DMS53 treated with DMSO at 0.1 percent for 48 hours (cell line): ENCODE data around the gene OR56A4.
"Not testable (repeated sequence)": the region's sequence is repeated elsewhere in the genome, so short reads cannot be mapped to it uniquely, and the experiment has no call there.

Source experiments
- DNase-seq: peaks from one replicate; lab custom pipeline; 2025; ENCODE audit not compliant: unreplicated experiment; lab: John Stamatoyannopoulos, UW

The OR56A4 gene

GRCh38 chr11:5966958-5967357 lies 39.8 kb downstream of the OR56A4 start:
- no peak for DNase-seq

DNA sequence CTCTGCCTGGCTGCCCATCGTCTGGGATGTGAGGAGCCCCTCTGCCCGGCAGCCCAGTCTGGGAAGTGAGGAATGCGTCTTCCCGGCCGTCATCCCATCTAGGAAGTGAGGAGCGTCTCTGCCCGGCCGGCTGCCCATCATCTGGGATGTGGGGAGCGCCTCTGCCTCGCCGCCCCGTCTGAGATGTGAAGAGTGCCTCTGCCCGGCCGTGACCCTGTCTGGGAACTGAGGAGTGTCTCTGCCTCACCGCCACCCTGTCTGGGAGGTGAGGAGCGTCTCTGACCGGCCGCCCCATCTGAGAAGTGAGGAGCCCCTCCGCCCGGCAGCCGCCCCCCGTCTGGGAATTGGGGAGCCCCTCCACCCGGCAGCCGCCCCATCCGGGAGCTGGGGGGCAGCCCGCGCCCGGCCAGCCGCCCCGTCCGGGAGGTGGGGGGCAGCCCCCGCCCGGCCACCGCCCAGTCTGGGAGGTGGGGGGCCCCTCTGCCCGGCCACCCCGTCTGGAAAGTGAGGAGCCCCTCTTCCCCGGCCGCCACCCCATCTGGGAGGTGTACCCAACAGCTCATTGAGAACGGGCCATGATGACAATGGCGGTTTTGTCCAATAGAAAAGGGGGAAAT lies 45.9 kb downstream of the OR56A4 start:
- DNase-seq, result not testable (repeated sequence)

- DNase-seq, result no peak
Measured at GRCh38 chr11:5955586-5955985, 51.2 kb downstream of the OR56A4 start.
